Measurements from ENCODE around the gene ZNF175. TPM values are rescaled to one million over a fixed set of nuclear protein-coding genes. Genes with fewer than 3 reads are reported as not detected.

ZNF175 gene
- total and polyA plus RNA-seq, 12 donors: 1.6 to 9.6 (median 8.1) TPM

- H3K27me3 ChIP-seq: peaks cover 0 to 57% (median 39%) of the 10 kb centered on the region in 7 donors
- 9 to 11% methylated on average over 59 of the region's 59 CpGs for WGBS, 2 donors
- intact Hi-C loops (cut with DNase I): no loop called here
- no peak overlapping the region for H3K4me3 ChIP-seq
- H3K36me3 ChIP-seq: no peaks in the 10 kb centered on the region
- H3K4me1 ChIP-seq: no peaks in the 10 kb centered on the region
- peak in 3 of 8 donors; percentile 16 to 58 (median 29) for ATAC-seq
- TF ChIP-seq, protein P1, sequence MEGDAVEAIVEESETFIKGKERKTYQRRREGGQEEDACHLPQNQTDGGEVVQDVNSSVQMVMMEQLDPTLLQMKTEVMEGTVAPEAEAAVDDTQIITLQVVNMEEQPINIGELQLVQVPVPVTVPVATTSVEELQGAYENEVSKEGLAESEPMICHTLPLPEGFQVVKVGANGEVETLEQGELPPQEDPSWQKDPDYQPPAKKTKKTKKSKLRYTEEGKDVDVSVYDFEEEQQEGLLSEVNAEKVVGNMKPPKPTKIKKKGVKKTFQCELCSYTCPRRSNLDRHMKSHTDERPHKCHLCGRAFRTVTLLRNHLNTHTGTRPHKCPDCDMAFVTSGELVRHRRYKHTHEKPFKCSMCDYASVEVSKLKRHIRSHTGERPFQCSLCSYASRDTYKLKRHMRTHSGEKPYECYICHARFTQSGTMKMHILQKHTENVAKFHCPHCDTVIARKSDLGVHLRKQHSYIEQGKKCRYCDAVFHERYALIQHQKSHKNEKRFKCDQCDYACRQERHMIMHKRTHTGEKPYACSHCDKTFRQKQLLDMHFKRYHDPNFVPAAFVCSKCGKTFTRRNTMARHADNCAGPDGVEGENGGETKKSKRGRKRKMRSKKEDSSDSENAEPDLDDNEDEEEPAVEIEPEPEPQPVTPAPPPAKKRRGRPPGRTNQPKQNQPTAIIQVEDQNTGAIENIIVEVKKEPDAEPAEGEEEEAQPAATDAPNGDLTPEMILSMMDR (IDR thresholded peaks at IDR 0.05): no peak
- no peaks in the 10 kb centered on the region for H3K9me3 ChIP-seq
- no peak for DNase-seq
- no peak overlapping the region for H3K27ac ChIP-seq
Observed at GRCh38 chr19:51600940-51601580, 30.0 kb downstream of the ZNF175 start.

DNA sequence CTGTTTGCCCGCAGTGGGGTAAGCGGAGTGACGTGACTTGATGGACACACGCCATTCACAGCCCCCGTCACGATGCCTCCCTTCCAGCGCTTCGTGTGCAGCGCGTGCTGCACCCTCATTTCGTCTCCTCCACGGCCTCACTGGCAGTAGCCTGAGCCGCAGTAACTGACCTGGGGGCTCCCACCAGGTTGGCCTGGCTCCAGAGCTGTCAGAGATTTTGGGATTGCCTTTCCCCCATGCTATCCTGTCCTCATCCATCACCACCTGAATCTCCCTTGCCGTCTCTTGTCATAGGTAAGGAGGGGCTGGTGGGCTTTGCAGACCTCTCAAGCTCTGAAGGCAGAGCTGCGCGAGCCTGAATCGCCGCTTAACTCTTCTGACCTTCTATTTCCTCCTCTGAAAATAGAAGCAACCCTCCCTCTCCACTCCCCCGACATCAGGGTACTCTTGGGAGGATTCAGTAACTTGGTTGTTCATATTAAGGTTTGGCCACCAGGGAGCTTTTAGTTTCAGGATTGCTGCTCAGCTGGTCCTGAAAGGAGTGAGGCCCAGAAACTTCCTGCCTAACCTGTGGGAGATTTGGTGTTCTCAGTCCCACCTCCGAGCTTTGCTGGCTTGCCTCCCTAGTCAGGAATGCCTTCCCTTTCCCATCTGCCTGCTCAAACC, 31.2 kb downstream of the ZNF175 start:
- no peak for DNase-seq
- H3K4me1 ChIP-seq: no peaks in the 10 kb centered on the region
- intact Hi-C loops (cut with DNase I): no loop called here
- TF ChIP-seq, protein P1 (IDR thresholded peaks at IDR 0.05): no peak
- peak in 1 of 8 donors; percentile 37 for ATAC-seq
- no peaks in the 10 kb centered on the region for H3K9me3 ChIP-seq
- H3K36me3 ChIP-seq: no peaks in the 10 kb centered on the region
- H3K27me3 ChIP-seq: peaks cover 0 to 57% (median 39%) of the 10 kb centered on the region in 7 donors
- H3K4me3 ChIP-seq: no peak overlapping the region
- 84 to 87% methylated on average over 20 of the region's 20 CpGs for WGBS, 2 donors
- H3K27ac ChIP-seq: no peak overlapping the region

DNA sequence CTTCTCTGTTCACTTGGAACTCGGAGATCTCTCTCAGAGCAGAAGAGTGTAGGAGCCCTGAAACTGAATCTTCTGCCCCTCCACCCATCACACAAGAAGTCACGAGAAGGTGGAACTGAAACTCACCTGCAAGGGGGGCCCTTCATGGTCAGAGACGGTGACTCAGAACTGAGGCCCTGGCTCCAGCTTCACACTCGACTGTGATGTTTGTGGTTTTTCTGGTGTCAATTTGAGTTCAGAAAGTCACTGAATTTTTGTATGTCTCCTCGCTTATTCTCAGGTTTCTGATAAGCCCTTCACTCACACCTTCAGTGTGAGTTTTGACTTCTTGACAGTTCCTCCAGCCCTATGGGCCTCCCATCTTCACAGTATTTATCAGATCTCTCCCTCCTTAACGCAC, 36.0 kb downstream of the ZNF175 start:
- Histone ChIP-seq H3K36me3 (no peaks in the 10 kb centered on the region), H3K4me1 (no peaks in the 10 kb centered on the region), H3K9me3 (no peaks in the 10 kb centered on the region), H3K27ac (no peak overlapping the region), H3K27me3 (peaks cover 0 to 18% (median 8%) of the 10 kb centered on the region in 7 donors), H3K4me3 (no peak overlapping the region)
- TF ChIP-seq, protein P1 (IDR thresholded peaks at IDR 0.05): no peak
- intact Hi-C loops (cut with DNase I): loop anchor here in 1 of 10 donors (5.0 kb wide), 1 partner anchor 50 kb away; no protein-coding TSS in a partner anchor
- DNase-seq (no peak), ATAC-seq (no peak)
- 61 to 63% methylated on average over 6 of the region's 6 CpGs for WGBS, 2 donors

DNA sequence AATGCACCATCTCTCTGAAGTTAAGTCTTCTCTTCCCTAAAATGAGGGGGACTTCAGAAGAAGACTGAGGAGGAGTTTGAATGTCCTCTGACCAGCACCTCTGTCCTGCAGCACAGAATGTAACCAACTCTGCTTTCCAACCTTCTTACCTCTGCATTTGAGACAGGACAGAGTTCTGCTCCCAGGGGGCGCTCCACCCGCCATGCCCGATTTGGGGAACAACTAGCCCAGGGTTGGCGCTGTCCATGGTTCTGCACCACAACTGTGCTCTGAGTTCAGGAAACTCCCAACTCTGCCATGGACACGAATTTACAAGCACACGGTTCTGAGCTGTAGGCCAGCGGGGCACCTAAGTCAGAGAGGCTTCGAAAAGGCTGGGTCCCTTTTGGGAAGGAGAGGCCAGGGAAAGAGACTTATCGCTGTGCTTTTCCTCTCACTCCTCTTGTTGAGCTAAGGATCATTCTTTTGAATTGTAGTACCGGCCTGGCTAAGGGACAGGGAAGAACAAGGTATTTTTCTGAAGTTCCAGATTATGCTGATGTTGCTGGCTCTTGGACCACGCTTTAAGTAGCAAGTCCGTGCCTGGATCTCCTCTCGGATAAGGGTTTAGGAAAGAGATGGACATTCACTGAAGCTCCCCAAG, 37.0 kb downstream of the ZNF175 start:
- Histone ChIP-seq H3K9me3 (peaks cover 0 to 4% (median 0%) of the 10 kb centered on the region in 11 donors), H3K27ac (no peak overlapping the region), H3K36me3 (no peaks in the 10 kb centered on the region), H3K27me3 (peaks cover 0 to 20% (median 8%) of the 10 kb centered on the region in 7 donors), H3K4me3 (no peak overlapping the region), H3K4me1 (no peaks in the 10 kb centered on the region)
- intact Hi-C loops (cut with DNase I): loop anchor here in 1 of 10 donors (5.0 kb wide), 1 partner anchor 49 kb away; no protein-coding TSS in a partner anchor
- TF ChIP-seq, protein P1 (IDR thresholded peaks at IDR 0.05): peak; percentile 15 to 74 (median 55)
- peak in 7 of 8 donors; percentile 39 to 75 (median 61) for ATAC-seq
- peak; percentile 74 to 76 for DNase-seq
- 18 to 21% methylated on average over 13 of the region's 13 CpGs for WGBS, 2 donors

Measured in heart right ventricle (tissue), 16 donors.